ENCODE measurements around the gene ZDHHC8.

The ZDHHC8 gene

GRCh38 chr22:20130731-20131596 is 640 bp upstream of the ZDHHC8 start:
- DNase-seq: peak in 1 of 2 experiments; percentile 70

- peak in 1 of 2 experiments; percentile 55 for DNase-seq
Observed at GRCh38 chr22:20131859-20132685, 468 bp downstream of the ZDHHC8 start.

DNA sequence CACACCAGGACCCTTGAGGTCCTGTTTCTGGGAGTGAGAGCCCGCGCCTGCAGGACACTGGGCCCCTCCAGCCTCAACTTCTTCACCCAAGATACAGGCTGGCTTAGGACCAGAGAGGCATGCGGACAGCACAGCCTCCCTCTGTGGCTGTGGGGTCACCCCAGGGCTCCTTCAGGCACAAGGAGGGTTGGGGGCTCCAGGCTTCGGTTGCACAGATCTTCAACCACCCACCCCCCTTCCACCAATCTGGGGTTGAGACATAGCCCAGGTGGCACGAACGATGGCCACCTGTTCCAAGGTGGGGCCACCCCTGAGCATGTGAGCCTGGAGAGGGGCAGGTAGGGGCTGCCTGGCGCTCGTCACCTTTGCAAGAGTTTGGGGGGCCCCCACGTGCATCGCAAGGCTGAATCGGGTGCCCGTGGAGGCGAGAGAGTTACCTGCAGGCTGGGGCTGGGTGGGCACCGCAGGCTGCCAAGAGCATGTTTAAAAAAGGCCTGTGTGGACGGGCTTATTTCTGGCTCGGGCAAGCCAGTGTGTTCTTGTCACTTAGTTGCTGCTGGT is 1.2 kb downstream of the ZDHHC8 start:
- no peak for DNase-seq

GRCh38 chr22:20133930-20134549 is 2.4 kb downstream of the ZDHHC8 start:
- DNase-seq: no peak

GRCh38 chr22:20135265-20135664 is 3.7 kb downstream of the ZDHHC8 start:
- no peak for DNase-seq

GRCh38 chr22:20135806-20136602 is 4.4 kb downstream of the ZDHHC8 start:
- peak in 1 of 2 experiments; percentile 18 for DNase-seq

DNA sequence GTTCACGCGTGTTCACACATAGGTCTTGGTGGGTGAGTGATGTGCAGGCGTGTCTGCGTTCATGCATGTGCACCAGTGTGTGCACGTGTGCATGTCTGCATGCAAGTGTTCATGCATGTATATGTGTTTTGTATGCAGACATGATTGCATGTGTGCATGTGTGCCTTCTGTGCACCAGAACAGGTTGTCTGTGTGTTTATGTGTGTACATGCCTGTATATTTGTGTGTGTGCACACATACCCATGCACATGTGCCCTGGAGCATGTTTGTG is 4.9 kb downstream of the ZDHHC8 start:
- no peak for DNase-seq

DNA sequence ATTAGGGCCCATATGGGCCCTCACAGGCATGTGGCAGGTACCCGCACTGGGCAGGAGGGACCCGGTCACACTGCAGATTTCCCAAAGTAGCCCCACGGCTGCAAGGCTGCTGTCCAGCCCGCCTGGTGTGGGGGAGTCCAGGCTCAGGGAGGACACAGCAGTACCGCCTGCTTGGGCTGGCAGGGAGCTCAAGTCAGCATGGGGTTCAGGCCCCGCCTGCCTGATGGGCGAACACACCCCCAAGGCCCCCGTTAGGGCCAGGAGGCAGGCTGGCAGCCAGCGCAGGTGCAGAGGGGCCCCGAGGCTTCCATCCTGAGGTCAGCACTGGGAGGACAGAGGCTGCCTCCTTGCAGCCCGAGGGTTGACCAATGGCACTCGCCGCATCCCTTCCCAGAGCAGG is 5.5 kb downstream of the ZDHHC8 start:
- no peak for DNase-seq

GRCh38 chr22:20137671-20138416 is 6.2 kb downstream of the ZDHHC8 start:
- DNase-seq: no peak

DNA sequence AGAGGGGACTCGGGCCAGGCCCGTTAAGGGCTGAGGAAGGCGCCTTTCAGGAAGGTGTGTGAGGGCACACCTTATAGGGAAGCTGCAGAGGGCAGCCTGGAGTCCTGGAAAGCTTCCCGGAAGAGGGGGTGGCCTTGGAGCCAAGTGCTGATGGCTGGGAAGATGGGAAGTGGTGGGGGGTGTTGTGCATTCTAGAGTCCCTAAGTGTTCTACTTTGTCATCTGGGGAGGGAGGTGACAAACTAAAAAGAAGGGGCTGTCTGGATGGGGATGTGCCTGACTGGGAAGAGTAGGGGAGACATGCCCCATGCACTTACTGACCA is 6.8 kb downstream of the ZDHHC8 start:
- DNase-seq: no peak

GRCh38 chr22:20138868-20139267 is 7.3 kb downstream of the ZDHHC8 start:
- DNase-seq: no peak

- no peak for DNase-seq
Observed at GRCh38 chr22:20139391-20140106, 7.9 kb downstream of the ZDHHC8 start.

- no peak for DNase-seq
Observed at GRCh38 chr22:20140107-20140445, 8.5 kb downstream of the ZDHHC8 start.

- no peak for DNase-seq
Observed at GRCh38 chr22:20140521-20140964, 8.9 kb downstream of the ZDHHC8 start.

- DNase-seq: no peak
Observed at GRCh38 chr22:20141186-20142077, 9.8 kb downstream of the ZDHHC8 start.

DNA sequence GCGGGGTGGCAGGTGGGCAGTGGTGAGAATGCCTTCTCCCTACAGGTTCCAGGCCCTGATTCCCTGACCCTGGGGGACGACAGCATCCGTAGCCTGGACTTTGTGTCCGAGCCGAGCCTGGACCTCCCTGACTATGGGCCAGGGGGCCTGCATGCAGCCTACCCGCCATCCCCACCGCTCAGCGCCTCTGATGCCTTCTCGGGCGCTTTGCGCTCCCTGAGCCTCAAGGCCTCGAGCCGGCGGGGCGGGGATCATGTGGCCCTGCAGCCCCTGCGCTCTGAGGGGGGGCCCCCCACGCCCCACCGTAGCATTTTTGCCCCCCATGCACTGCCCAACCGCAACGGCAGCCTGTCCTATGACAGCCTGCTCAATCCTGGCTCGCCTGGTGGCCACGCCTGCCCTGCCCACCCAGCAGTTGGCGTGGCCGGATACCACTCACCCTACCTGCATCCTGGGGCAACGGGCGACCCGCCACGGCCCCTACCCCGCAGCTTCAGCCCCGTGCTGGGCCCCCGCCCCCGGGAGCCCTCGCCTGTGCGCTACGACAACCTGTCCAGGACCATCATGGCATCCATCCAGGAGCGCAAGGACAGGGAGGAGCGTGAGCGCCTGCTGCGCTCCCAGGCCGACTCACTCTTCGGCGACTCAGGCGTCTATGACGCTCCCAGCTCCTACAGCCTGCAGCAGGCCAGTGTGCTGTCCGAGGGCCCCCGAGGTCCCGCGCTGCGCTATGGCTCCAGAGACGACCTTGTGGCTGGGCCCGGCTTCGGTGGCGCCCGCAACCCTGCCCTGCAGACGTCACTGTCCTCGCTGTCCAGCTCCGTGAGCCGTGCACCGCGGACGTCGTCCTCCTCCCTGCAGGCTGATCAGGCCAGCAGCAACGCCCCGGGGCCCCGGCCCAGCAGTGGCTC is 11.4 kb downstream of the ZDHHC8 start:
- DNase-seq: no peak

DNA sequence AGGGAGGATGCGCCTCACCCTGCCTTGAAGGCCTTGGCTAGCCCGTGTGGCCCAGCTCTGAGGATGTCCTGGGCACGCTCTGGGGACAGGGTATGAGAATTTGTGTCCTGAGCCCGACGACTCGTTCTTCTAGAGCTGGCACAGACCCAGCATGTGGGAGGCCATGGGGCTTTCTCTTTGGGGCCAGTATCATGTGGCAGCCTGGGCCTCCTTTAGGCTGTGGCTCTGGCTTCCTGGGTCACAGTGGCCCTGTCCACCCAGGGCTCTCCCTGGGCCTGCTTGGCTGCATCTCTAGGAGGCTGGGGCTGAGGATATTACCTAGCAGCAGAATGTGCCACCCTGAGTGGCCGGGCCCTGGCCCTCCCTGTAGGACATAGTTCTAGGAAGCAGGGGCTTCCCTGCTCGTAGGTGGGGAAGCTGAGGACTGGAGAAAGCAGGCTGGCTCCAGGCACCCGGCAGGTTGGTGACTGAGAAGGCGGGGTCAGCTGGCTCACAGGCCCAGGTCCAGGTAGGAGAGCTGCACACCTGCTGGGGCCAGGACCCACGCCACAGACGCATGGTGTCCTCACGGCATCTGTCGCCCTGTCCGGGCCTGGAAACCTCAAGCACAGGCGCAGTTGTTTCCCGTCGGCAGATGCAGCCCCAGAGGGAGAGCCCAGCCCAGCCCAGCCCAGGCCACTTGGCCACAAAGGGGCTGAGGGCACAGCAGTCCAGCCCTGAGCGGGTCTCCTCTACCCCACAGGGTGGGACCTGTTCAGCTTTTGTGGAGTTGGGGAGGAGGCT is 12.5 kb downstream of the ZDHHC8 start:
- DNase-seq: no peak

- DNase-seq: no peak
Observed at GRCh38 chr22:20145206-20145831, 13.7 kb downstream of the ZDHHC8 start.

Measured in NCI-H526 (cell line).